Mammary epithelial cell (primary cell): ENCODE results near the gene NDUFA5.

Source experiments
- CTCF ChIP-seq, 2 donors: IDR thresholded peaks in 1 of 2; conservative IDR thresholded peaks in 1 of 2; 2 replicates each; pipeline ENCODE4 v1.5.1; 2011 to 2012; ENCODE audit warnings: inconsistent platforms in 2 of 2, low read length in 2 of 2, mild to moderate bottlenecking in 2 of 2, control low read depth in 1 of 2, low read depth in 1 of 2; ENCODE audit not compliant: insufficient read depth in 1 of 2; ENCODE audit errors: extremely low read depth in 1 of 2
- EZH2 ChIP-seq: IDR thresholded peaks from 2 replicates; pipeline ENCODE4 v1.6.1; 2012; ENCODE audit warnings: low read length, inconsistent platforms, borderline replicate concordance

- TF ChIP-seq EZH2 (no peak), CTCF (conservative IDR thresholded peaks at IDR 0.05 in 1 of 2, IDR thresholded peaks at IDR 0.05 in 1 of 2; ENCODE audit: extremely low read depth in 1 of 2, insufficient read depth in 1 of 2, low read depth in 1 of 2, low read length in 2 of 2) (no peak)
These were observed 611 bp downstream of the NDUFA5 start for GRCh38 chr7:123557016-123557397.
